Left renal cortex interstitium (tissue), 4 donors: ENCODE data around the gene WT1. TPM values are rescaled to one million over a fixed set of nuclear protein-coding genes. Genes with fewer than 3 reads are reported as not detected.

ENCODE experiments used
- DNase-seq, 4 donors: peaks; one replicate each; pipeline ENCODE4 v3.0.0-alpha.2; 2013; ENCODE audit warnings: low read depth in 4 of 4, low spot score in 2 of 4, missing footprints in 1 of 4
- polyA plus RNA-seq, 4 donors: library from polyadenylated mRNA; unstranded; fragments of 120-200 nt; gene quantifications; one replicate each; pipeline ENCODE4 v1.2.1, GENCODE V29; 2013; ENCODE audit not compliant: insufficient read length in 4 of 4

Gene WT1
- polyA plus RNA-seq, 4 donors: 206 to 249 (median 215) TPM

DNA sequence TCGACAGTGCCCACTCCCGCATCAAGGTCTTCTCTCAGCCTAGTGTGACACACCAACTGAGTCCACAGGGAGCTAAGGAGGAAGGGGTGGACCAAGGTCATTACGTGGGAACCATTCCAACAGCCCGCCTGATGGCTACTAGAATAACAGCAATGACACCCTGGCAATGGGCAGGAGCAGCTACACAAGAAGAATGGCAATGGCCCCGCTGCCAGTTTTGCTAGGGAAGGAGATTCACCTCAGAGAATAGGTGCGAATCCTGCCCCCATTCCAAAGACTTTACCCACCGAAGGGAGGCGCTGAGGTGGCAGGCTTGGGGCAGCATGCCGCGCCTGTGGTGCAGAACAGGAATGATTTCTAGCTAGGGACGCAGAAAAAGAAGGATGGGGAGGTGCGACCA, 9.1 kb downstream of the WT1 start:
- no peak for DNase-seq

DNA sequence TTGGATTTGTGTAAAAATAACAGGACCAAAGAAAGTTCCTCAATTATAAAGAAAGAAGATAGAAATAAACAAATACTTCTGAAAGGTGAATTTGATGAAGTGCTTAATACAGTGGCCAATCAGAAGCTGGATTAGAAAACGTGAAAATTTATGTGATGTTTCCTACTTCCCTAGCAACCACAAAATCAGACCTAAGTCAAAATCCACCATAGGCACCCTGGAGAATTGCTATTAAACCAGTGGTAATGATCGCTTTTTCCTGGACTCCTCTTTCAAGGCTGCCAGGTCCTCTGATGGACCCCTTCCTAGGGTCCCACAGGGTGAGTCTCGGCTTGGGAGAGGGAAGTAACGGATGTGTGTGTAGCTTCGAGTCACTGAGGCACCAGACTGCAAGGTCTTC, 9.6 kb downstream of the WT1 start:
- no peak for DNase-seq

DNA sequence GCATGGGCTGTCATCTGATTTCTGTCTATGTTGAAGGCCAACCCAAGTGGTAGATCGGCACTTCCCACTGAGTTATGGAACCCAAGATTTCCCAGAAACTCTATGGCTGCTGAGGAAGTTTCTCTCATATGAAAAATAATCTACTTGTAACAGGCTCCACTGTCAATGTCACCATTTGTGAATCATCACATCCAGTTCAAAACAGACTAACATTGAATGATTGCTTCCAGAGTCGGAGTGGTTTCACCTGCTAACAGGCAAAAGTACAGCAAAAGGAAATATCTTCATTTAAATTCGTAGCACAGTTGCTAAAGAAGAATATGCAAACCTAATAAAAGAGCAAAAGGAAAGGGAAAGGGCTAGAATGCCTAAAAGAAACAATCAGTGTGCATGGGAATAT, 12.8 kb downstream of the WT1 start:
- DNase-seq: no peak

GRCh38 chr11:32421992-32422391, 13.3 kb downstream of the WT1 start:
- no peak for DNase-seq

DNA sequence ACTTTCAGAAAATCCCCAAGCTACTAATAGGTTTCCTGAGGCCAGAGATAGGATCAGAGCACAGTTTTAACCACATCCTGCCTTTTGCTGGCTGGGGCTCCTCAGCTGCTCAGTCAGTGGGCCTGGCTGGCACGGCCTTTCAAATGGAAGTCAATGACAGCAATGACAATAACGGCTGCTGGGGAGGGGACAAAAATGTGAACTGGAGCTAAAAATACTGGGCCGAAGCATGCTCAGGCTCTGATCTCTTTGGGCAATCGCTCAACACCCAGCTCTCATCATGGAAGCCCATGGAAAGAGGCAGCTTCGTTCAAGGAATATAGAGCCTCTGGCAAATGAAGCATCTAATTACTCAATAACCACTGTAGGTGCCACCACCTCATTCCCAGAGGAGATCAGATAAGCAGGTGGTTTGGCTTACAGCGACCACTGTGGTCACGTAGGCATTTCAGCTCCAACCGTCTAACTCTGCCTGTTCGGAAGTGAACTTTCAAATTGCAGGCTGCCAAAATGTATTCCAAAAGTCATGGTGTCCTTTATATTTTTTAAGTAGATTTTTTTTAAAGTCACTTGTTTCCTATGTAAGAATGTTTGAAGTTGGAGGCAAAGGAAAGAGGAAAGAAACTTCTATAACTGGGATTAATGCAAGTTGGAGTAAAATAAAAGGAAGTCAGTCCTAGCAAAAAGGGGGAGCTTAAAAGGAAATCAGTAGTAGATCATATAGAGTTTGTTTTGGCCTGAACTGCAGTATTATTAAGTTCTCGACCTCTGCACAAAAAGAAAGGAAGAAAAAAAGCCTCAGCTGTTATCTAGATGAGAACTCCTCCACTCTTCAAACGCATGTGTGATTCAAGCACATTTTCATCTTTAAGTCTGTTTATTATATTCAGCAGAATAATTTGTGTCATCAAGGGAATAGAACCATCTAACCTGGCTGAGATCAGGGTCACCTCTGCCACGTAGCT, 14.1 kb downstream of the WT1 start:
- no peak for DNase-seq

GRCh38 chr11:32420139-32420538, 15.2 kb downstream of the WT1 start:
- DNase-seq: no peak

DNA sequence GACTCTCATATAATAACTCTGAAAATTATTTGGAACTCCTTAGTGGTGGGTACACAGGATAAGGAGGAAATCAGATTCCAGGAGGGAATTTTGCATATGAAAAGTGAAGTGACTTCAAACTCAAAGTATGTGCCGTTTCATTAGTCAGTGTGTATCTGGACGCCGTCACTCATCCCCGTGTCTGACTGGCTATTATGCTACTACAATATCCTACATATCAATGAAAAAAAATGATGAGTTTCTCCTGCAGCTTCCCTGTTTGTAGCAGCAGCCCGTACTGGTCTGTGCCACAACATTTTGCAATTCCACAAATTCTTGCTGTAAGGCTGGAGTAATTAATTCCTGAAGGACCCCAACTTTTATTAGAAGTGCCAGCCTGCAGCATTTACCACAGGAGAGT, 16.5 kb downstream of the WT1 start:
- DNase-seq: no peak

DNA sequence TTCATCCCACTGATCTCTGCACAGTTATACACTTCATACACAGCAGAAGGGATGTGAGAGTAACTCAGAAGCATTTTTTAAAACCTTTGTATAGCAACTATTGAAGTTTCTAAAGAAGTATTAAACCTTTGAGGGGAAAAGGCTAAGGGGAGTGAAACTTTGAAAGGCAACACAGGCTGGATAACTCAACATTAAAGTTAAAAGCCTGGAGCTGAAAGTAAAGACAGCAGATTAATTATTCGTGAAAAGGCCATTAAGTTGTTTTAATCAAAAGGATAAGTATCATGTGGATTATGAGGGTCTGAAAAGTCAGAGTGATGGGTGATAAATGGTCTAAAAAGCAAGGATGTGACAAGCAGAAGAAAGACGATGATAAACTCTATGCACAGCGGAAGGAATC, 17.5 kb downstream of the WT1 start:
- no peak for DNase-seq

DNA sequence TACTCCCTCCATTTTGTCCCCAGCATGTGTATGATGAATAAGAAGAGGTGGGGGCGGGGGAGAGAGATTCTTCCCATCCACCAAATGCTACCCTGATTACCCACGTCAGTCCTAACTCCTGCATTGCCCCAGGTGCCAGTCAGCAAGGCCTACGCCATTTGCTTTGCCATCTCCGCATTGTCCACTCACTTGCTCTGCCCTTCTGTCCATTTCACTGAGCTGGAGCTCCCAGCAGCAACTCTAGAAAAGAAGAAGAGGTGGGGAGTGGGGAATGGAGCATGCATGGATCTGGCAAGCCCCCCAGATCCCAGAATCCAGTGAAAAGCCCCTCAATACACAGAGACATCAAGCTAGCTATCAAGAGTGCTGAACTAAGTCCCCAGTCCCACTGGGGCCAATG, 19.0 kb downstream of the WT1 start:
- DNase-seq: no peak

DNA sequence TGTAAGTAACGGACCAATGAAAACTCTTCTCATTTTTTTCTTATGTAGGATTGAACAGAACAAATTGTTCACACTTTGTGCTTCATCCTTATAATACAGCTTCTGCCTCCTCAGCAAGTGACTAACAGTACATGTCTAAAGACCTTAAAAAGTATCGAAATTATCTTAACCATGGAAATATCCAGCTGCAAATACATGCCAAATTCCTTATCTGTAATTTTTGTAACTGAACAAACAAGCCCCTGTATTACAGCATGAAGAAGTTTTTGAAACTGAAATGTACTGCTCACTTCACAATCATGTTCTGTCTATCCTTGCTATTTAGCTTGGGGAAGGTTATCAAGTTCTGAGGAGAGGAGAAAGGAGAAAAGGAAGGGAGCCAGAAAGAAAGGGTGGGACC, 20.4 kb downstream of the WT1 start:
- no peak for DNase-seq

- DNase-seq: no peak
These were observed 23.3 kb downstream of the WT1 start for GRCh38 chr11:32411942-32412615.

- no peak for DNase-seq
These were observed 29.7 kb downstream of the WT1 start for GRCh38 chr11:32405592-32405991.

GRCh38 chr11:32402836-32403235, 32.5 kb downstream of the WT1 start:
- no peak for DNase-seq

GRCh38 chr11:32400670-32401369, 34.5 kb downstream of the WT1 start:
- DNase-seq: no peak

DNA sequence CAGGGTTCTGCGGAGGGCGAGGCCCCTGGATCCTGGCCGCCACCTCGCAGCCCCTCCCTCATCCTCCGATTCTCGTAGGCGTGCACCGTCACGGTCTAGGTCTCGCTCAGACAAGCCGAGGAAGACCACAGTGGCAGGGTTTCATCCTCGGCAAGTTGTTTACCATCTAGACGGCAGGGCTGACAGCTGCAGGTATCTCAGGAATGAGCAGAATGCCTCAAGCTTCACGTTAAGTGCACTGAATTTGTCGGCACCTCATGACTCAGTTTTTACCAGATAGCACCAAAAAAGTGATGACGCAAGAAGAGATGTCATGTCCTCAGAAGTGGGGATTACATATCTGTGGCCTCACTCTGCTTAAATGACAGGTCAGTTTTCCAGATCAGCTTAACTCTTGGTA, 35.1 kb downstream of the WT1 start:
- no peak for DNase-seq

DNA sequence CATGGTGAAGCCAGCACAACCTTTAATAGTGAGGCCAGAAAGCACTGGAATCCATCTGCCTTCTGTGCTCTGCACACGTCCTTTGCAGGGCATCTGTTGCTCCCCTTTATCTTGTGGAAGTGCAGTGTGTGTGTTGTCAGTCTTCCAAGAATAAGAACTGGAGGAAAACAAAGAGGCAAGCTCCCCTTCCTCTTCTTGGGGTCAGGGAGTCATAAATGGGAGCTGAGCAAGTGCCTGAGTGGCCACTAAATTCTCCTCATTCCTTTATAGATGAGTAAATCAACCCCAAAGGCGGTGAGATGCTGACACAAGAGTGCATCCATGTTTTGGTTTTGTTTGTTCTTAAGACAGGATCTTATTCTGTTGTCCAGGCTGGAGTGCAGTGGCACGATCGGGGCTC, 38.3 kb downstream of the WT1 start:
- DNase-seq: no peak

DNA sequence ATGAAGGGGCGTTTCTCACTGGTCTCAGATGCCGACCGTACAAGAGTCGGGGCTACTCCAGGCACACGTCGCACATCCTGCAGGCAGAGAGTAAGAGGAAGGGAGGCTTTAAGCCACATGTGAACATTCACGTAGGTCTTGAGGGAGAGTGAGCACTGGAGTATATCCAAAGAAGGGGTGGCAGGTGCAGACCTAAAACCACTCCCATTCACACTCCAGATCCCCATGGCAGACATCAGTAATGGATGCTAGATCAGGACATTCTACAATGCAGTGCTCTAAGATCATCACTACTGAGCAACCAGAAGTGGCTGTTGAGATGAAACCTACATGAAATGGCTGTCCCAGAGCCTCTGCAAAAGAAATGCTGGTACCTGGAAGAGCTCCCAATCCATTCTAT, 39.0 kb downstream of the WT1 start:
- no peak for DNase-seq

GRCh38 chr11:32395127-32395526, 40.2 kb downstream of the WT1 start:
- no peak for DNase-seq

DNA sequence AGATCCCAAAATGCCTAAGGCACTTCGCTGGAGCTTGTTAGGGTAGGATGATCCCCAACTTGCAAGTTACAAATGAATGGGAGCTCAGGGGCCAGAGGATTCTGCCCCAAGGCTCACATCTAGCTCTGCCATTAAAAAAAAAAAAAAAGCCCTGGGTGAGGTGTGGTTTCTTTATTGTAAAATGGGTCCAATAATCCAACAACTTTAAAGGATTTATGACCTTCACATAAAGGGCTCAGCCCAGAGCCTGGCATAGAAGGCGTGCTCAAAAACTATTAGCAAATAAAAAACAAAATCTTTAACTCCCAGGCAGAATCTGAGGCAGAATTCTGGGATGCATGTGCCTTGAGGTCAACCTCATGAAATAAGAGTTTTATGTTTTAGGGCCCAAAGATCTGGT, 42.5 kb downstream of the WT1 start:
- DNase-seq: no peak

- no peak for DNase-seq
These were observed 43.3 kb downstream of the WT1 start for GRCh38 chr11:32391956-32392553.

DNA sequence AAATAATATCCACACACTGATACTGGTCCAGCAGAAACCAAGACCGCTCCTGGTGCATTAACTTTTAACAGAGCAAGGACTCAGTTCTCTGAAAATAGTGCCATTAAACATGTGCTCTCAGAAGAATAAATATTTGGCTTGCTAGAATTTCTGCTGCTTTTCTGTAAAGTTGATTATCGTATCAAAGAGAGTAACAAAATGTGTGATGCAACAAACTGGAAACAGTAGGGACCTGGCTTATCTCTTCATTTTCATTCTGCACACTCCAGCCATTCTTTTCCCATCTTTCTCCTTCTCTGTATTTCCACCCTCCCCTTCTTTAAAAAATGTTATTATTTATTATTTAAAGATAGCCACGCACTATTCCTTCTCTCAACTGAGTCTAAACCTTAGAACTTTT, 43.9 kb downstream of the WT1 start:
- no peak for DNase-seq
